SK-N-SH (cell line): ENCODE results near the gene FYB1. TPM values are rescaled to one million over a fixed set of nuclear protein-coding genes. Genes with fewer than 3 reads are reported as not detected.

Experiments
- CTCF ChIA-PET: fragments of 300-600, 350-600 bp; formaldehyde crosslinking; extraction: SDS; loops from one replicate; lab custom pipeline; 2021; lab: Yijun Ruan, JAX
- POLR2A ChIA-PET: fragments of 350-600 bp; sonication (Branson Sonifier 250); formaldehyde crosslinking; extraction: SDS; loops from one replicate; lab custom pipeline; 2020; ENCODE audit warnings: antibody characterized with exemption, inconsistent platforms; lab: Yijun Ruan, JAX
- DNase-seq: peaks from one replicate; pipeline ENCODE4 v3.0.0; 2012
- H2AFZ ChIP-seq: fragments of 200-600 bp; sonication (generic); 2 replicates; pipeline ENCODE4 v1.8.1; 2016; ENCODE audit warnings: antibody characterized with exemption, mild to moderate bottlenecking, low read depth
- H3F3A ChIP-seq: fragments of 200-600 bp; sonication (generic); replicated peaks from 2 replicates; pipeline ENCODE3; 2016; ENCODE audit warnings: antibody characterized with exemption, mild to moderate bottlenecking; ENCODE audit not compliant: insufficient read depth
- H3K27ac ChIP-seq, 2 experiments: fragments of 200-500 bp in 1 of 2; fragments of 200-600 bp in 1 of 2; sonication (Bioruptor generic) in 1 of 2; sonication (generic), shearing (Covaris generic) in 1 of 2; 2 replicates each; pipeline versions ENCODE4 v1.5.1 to v1.6.1; 2014 to 2016; ENCODE audit warnings: low read depth in 2 of 2, inconsistent platforms in 1 of 2, low read length in 1 of 2, mild to moderate bottlenecking in 1 of 2, mixed read lengths in 1 of 2
- H3K27me3 ChIP-seq: fragments of 200-600 bp; sonication (generic), shearing (Covaris generic); 2 replicates; pipeline ENCODE4 v1.6.1; 2016; ENCODE audit warnings: mixed run types; ENCODE audit not compliant: insufficient read depth
- H3K36me3 ChIP-seq, 2 experiments: fragments of 200-500 bp in 1 of 2; fragments of 200-600 bp in 1 of 2; sonication (Bioruptor generic) in 1 of 2; sonication (generic) in 1 of 2; replicated peaks in 1 of 2; 2 replicates each; pipeline versions ENCODE3 to v1.5.1; 2014 to 2016; ENCODE audit warnings: low read length in 1 of 2, mild to moderate bottlenecking in 1 of 2; ENCODE audit not compliant: insufficient read depth in 2 of 2, control insufficient read depth in 1 of 2
- H3K4me1 ChIP-seq, 2 experiments: fragments of 200-500 bp in 1 of 2; fragments of 200-600 bp in 1 of 2; sonication (Bioruptor generic) in 1 of 2; sonication (generic), shearing (Covaris generic) in 1 of 2; 2 replicates each; pipeline versions ENCODE4 v1.5.1 to v1.6.1; 2014 to 2016; ENCODE audit warnings: low read depth in 1 of 2, low read length in 1 of 2, mixed run types in 1 of 2; ENCODE audit not compliant: insufficient read depth in 2 of 2, control insufficient read depth in 1 of 2
- H3K4me2 ChIP-seq: fragments of 200-600 bp; sonication (generic), shearing (Covaris generic); 2 replicates; pipeline ENCODE4 v1.6.1; 2017; ENCODE audit warnings: mixed run types
- H3K4me3 ChIP-seq, 2 experiments: fragments of 200-500 bp in 1 of 2; fragments of 200-600 bp in 1 of 2; sonication (Bioruptor generic) in 1 of 2; sonication (generic), shearing (Covaris generic) in 1 of 2; 2 replicates each; pipeline versions ENCODE4 v1.5.1 to v1.8.1; 2014 to 2016; ENCODE audit warnings: low read depth in 2 of 2, inconsistent platforms in 1 of 2, low read length in 1 of 2, mild to moderate bottlenecking in 1 of 2, mixed read lengths in 1 of 2, moderate library complexity in 1 of 2
- H3K79me2 ChIP-seq: fragments of 200-600 bp; sonication (generic); 2 replicates; pipeline ENCODE4 v1.8.1; 2017; ENCODE audit warnings: mild to moderate bottlenecking; ENCODE audit not compliant: insufficient read depth
- H3K9ac ChIP-seq: fragments of 200-600 bp; sonication (generic); 2 replicates; pipeline ENCODE4 v1.6.1; 2017; ENCODE audit warnings: mixed run types
- H3K9me2 ChIP-seq: fragments of 200-600 bp; sonication (generic); 2 replicates; pipeline ENCODE4 v1.6.1; 2017; ENCODE audit warnings: mixed run types
- H3K9me3 ChIP-seq: fragments of 200-600 bp; sonication (generic); 2 replicates; pipeline ENCODE4 v1.6.1; 2017; ENCODE audit warnings: mixed run types, mild to moderate bottlenecking, moderate library complexity
- H4K20me1 ChIP-seq: fragments of 200-600 bp; sonication (generic); 2 replicates; pipeline ENCODE4 v1.6.1; 2017; ENCODE audit warnings: mild to moderate bottlenecking, mixed run types; ENCODE audit not compliant: insufficient read depth
- CTCF ChIP-seq: fragments of 200-600 bp; sonication (generic); IDR thresholded peaks from 2 replicates; pipeline ENCODE4 v1.6.1; 2017; ENCODE audit warnings: antibody characterized with exemption, mild to moderate bottlenecking, moderate library complexity
- ELF1 ChIP-seq: IDR thresholded peaks from 2 replicates; pipeline ENCODE4 v1.4.0; 2012
- EP300 ChIP-seq, 2 experiments: IDR thresholded peaks; 2 replicates each; pipeline versions ENCODE4 v1.4.0 to v1.6.1; 2012; ENCODE audit warnings: borderline replicate concordance in 1 of 2, low read depth in 1 of 2, low read length in 1 of 2
- GABPA ChIP-seq: IDR thresholded peaks from 2 replicates; pipeline ENCODE4 v1.4.0; 2012; ENCODE audit warnings: low read depth, mild to moderate bottlenecking
- GATA2 ChIP-seq: sonication (generic); formaldehyde crosslinking; IDR thresholded peaks from 2 replicates; pipeline ENCODE4 v1.5.0; 2020; ENCODE audit warnings: mild to moderate bottlenecking, missing genetic modification reagents
- JUND ChIP-seq: IDR thresholded peaks from 2 replicates; pipeline ENCODE4 v1.4.0; 2012
- MAX ChIP-seq: IDR thresholded peaks from 2 replicates; pipeline ENCODE4 v1.4.0; 2012; ENCODE audit warnings: low read depth
- MEF2A ChIP-seq: IDR thresholded peaks from 2 replicates; pipeline ENCODE4 v1.4.0; 2012; ENCODE audit warnings: low read depth, borderline replicate concordance
- NRF1 ChIP-seq: IDR thresholded peaks from 2 replicates; pipeline ENCODE4 v1.6.1; 2012; ENCODE audit warnings: low read depth, mild to moderate bottlenecking, low read length
- PBX3 ChIP-seq: IDR thresholded peaks from 2 replicates; pipeline ENCODE4; 2012
- RAD21 ChIP-seq: IDR thresholded peaks from 2 replicates; pipeline ENCODE4 v1.6.1; 2012; ENCODE audit warnings: mild to moderate bottlenecking, low read length
- REST ChIP-seq: IDR thresholded peaks from 2 replicates; pipeline ENCODE4 v1.6.1; 2012; ENCODE audit warnings: mild to moderate bottlenecking, low read depth, low read length, moderate library complexity
- RFX5 ChIP-seq: IDR thresholded peaks from 2 replicates; pipeline ENCODE4 v1.6.1; 2012; ENCODE audit warnings: mild to moderate bottlenecking, improper control_type of control experiment, low read length
- SIN3A ChIP-seq: IDR thresholded peaks from 2 replicates; pipeline ENCODE4 v1.6.1; 2012; ENCODE audit warnings: low read depth, mild to moderate bottlenecking, low read length, moderate library complexity, borderline replicate concordance
- SMC3 ChIP-seq: IDR thresholded peaks from 2 replicates; pipeline ENCODE4 v1.6.1; 2012; ENCODE audit warnings: low read depth, low read length, improper control_type of control experiment
- TCF12 ChIP-seq: IDR thresholded peaks from 2 replicates; pipeline ENCODE4 v1.4.0; 2012
- TEAD4 ChIP-seq: IDR thresholded peaks from 2 replicates; pipeline ENCODE4 v1.4.0; 2012; ENCODE audit warnings: mild to moderate bottlenecking, borderline replicate concordance; ENCODE audit not compliant: insufficient read depth
- YY1 ChIP-seq: IDR thresholded peaks from 2 replicates; pipeline ENCODE4 v1.4.0; 2012; ENCODE audit warnings: low read depth, mild to moderate bottlenecking
- WGBS: methylation state at CpG from one replicate; pipeline ENCODE4 v1.1.6; 2017; ENCODE audit warnings: low lambda C conversion rate; 5-methylcytosine and 5-hydroxymethylcytosine counted together
- polyA plus RNA-seq, 3 experiments: library from polyadenylated mRNA; depleted of rRNA; stranded (reverse); fragments of >200 nt; gene quantifications; 2 replicates each; pipeline ENCODE4 v1.2.3, GENCODE V29; 2012

The FYB1 gene
- polyA plus RNA-seq, 1 of the 3 experiments (the other 2 are of a cell fraction), result not detected

GRCh38 chr5:39178861-39179260 lies 40.5 kb downstream of the FYB1 start:
- H3K4me1 ChIP-seq, result no peaks in the 10 kb centered on the region
- H3K9me2 ChIP-seq, result no peaks in the 10 kb centered on the region
- H3K27me3 ChIP-seq, result peaks cover 37% of the 10 kb centered on the region
- no peak overlapping the region for H3K4me3 ChIP-seq
- H3K27ac ChIP-seq, result no peak overlapping the region
- POLR2A ChIA-PET, result no interaction called here
- no peaks in the 10 kb centered on the region for H3F3A ChIP-seq
- H2AFZ ChIP-seq, result no peak overlapping the region
- 19% methylated on average over 8 of the region's 8 CpGs for WGBS
- CTCF ChIA-PET, result interaction anchor here (1.0 kb wide), 1 partner anchor 39 kb away, joined by 3 read pairs; no protein-coding TSS in a partner anchor
- no peak for TF ChIP-seq GABPA
- TF ChIP-seq TEAD4, result no peak
- no peak for TF ChIP-seq YY1
- no peak for TF ChIP-seq RFX5
- TF ChIP-seq MAX, result no peak
- TF ChIP-seq RAD21, result no peak
- TF ChIP-seq MEF2A, result no peak
- TF ChIP-seq TCF12, result no peak
- TF ChIP-seq GATA2 (CRISPR knock-in tag), result no peak
- TF ChIP-seq SIN3A, result no peak
- no peak for TF ChIP-seq SMC3
- no peak for TF ChIP-seq NRF1
- no peak for TF ChIP-seq CTCF
- TF ChIP-seq ELF1, result no peak
- TF ChIP-seq JUND, result no peak
- TF ChIP-seq REST, result no peak
- TF ChIP-seq EP300 (IDR thresholded peaks at IDR 0.05; ENCODE audit: borderline replicate concordance in 1 of 2, low read depth in 1 of 2, low read length in 1 of 2), result no peak
- no peak for TF ChIP-seq PBX3
- H4K20me1 ChIP-seq, result no peaks in the 10 kb centered on the region
- DNase-seq, result no peak
- H3K9ac ChIP-seq, result no peak overlapping the region
- H3K9me3 ChIP-seq, result no peaks in the 10 kb centered on the region
- no peaks in the 10 kb centered on the region for H3K36me3 ChIP-seq
- H3K4me2 ChIP-seq, result no peak overlapping the region
- no peaks in the 10 kb centered on the region for H3K79me2 ChIP-seq
